ENCODE data around the gene PLEKHA6.

PLEKHA6 gene

GRCh38 chr1:204308023-204308628, 51.6 kb downstream of the PLEKHA6 start:
- TF ChIP-seq CTCF (IDR thresholded peaks at IDR 0.05; ENCODE audit: control insufficient read depth, extremely low read depth, insufficient read depth) = no peak
- no peak overlapping the region for H3K4me3 ChIP-seq (ENCODE audit: low read depth, low read length)
- no peak for DNase-seq (ENCODE audit: low read depth)

GRCh38 chr1:204307334-204307883, 52.3 kb downstream of the PLEKHA6 start:
- TF ChIP-seq CTCF (IDR thresholded peaks at IDR 0.05; ENCODE audit: control insufficient read depth, extremely low read depth, insufficient read depth) = peak; percentile 17; the same call in 1 of the 2 replicates
- H3K4me3 ChIP-seq (ENCODE audit: low read depth, low read length) = no peak overlapping the region
- DNase-seq (ENCODE audit: low read depth) = no peak

DNA sequence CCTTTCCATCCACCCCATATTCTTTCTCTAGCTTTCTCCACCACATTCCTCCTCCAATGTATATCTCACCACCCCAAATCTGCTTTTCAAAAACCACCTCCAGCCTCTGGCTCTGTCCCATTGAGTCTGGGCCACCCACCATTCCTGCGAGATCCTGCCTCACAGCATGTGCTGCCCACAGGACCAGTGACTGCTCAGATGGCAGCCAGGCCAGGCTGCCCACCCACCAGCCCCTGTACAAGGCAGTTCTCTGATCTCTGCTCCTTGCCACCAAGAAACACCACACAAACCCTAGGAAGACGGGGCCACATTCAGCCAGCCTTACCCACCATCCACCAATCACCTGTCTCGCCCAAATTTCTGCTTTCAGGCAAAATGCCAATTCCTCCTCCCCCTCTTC, 53.7 kb downstream of the PLEKHA6 start:
- no peak for TF ChIP-seq CTCF (IDR thresholded peaks at IDR 0.05; ENCODE audit: control insufficient read depth, extremely low read depth, insufficient read depth)
- no peak for DNase-seq (ENCODE audit: low read depth)
- H3K4me3 ChIP-seq (ENCODE audit: low read depth, low read length) = no peak overlapping the region

GRCh38 chr1:204304067-204304466, 55.7 kb downstream of the PLEKHA6 start:
- no peak for TF ChIP-seq CTCF (IDR thresholded peaks at IDR 0.05; ENCODE audit: control insufficient read depth, extremely low read depth, insufficient read depth)
- H3K4me3 ChIP-seq (ENCODE audit: low read depth, low read length) = no peak overlapping the region
- DNase-seq (ENCODE audit: low read depth) = no peak

GRCh38 chr1:204302769-204303168, 57.0 kb downstream of the PLEKHA6 start:
- no peak for DNase-seq (ENCODE audit: low read depth)
- H3K4me3 ChIP-seq (ENCODE audit: low read depth, low read length) = no peak overlapping the region
- no peak for TF ChIP-seq CTCF (IDR thresholded peaks at IDR 0.05; ENCODE audit: control insufficient read depth, extremely low read depth, insufficient read depth)

GRCh38 chr1:204301171-204301957, 58.4 kb downstream of the PLEKHA6 start:
- TF ChIP-seq CTCF (IDR thresholded peaks at IDR 0.05; ENCODE audit: control insufficient read depth, extremely low read depth, insufficient read depth) = no peak
- no peak overlapping the region for H3K4me3 ChIP-seq (ENCODE audit: low read depth, low read length)
- DNase-seq (ENCODE audit: low read depth) = peak; percentile 23

Data from LNCaP clone FGC (cell line).